ENCODE results near the gene SH3BP2.

DNA sequence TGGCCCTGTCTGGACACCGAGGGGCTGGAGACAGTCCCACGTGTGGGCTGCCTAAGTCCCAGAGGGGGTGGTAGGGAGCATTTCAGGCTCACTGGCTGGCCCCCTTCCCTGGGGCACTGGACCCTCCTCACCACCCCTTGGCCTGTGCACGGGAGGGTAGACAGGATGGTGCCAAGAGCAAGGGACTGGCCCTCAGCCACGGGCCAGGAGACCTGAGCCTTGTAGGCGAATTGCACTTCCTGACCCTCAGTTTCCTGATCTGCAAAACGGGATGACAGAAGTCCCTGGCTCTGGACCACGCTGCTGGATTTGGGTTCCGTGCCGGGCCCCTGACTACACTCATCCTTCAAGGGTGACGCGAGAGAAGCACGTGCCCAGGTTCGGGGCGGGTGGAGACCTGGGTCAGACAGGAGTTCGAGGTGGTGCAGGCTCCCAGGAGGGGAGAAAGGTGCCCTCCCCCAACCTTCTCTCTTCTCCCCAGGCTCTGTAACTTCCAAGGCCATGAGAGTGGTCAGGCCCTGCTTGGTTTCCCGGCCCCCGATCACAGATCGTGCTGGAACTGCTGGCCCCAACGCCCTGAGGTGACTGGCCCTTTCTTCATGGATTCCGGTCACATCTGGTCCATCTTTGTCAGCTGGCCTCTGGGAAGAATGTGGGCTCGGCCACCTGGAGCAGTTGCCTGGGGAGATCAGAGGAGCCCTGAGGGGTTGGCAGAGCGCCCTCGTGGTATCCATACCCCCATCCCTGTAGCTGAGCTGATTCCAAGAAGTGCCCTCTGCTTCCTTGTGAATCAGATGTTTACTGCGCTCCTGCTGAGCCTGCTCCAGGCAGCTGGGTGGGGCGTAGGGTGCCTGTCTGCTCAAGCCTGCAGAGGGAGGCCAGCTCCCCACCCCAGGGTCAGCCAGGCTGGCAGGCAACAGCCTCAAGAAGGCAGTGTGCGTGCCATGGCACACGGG, 3.3 kb downstream of the SH3BP2 start:
- TF ChIP-seq POLR2AphosphoS5 (IDR thresholded peaks at IDR 0.05) (peak in 2 of 3 donors; percentile 36 to 66), POLR2A (IDR thresholded peaks at IDR 0.05) (no peak)
